Effector CD8-positive, alpha-beta T cell (primary cell): ENCODE data around the gene DNAAF6.

Source experiments
- DNase-seq: peaks from one replicate; lab custom pipeline; 2025; lab: John Stamatoyannopoulos, UW

DNAAF6 gene

DNA sequence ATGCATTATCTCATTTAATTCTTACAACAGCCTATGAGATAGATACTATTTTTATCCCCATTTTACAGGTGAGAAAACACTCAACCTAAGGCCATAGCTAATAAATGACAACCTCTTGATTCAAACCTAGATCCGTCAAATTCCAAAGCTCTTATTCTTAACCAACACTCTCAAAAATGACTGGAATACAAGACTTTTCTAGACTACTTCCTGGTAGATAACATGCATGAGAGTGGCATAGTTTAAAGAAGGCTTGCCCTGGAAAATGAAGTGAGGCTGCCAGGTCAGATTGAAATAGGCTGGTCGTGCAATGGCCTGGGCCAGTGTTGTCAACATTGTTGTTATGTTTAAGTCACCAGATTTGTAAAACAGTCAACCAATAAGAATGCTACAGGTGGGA is 86.6 kb downstream of the DNAAF6 start:
- DNase-seq: no peak
